Measurements from ENCODE around the gene PPP4R4.
A peak's percentile ranks its signal among the peaks of the same experiment; 100 is the strongest.
"Not testable (repeated sequence)": the region's sequence is repeated elsewhere in the genome, so short reads cannot be mapped to it uniquely, and the experiment has no call there.

Gene PPP4R4

GRCh38 chr14:94180655-94181271 lies 6.6 kb downstream of the PPP4R4 start:
- peak; percentile 66 for DNase-seq

GRCh38 chr14:94181835-94182234 lies 7.7 kb downstream of the PPP4R4 start:
- DNase-seq, result no peak

- no peak for DNase-seq
Observed at GRCh38 chr14:94192536-94192935, 18.4 kb downstream of the PPP4R4 start.

GRCh38 chr14:94193776-94194175 lies 19.7 kb downstream of the PPP4R4 start:
- no peak for DNase-seq

- DNase-seq, result no peak
Observed at GRCh38 chr14:94196057-94196456, 21.9 kb downstream of the PPP4R4 start.

GRCh38 chr14:94203473-94204210 lies 29.5 kb downstream of the PPP4R4 start:
- DNase-seq, result no peak

- DNase-seq, result no peak
Observed at GRCh38 chr14:94213021-94213420, 38.9 kb downstream of the PPP4R4 start.

- DNase-seq, result no peak
Observed at GRCh38 chr14:94213741-94214140, 39.6 kb downstream of the PPP4R4 start.

GRCh38 chr14:94217116-94217515 lies 43.0 kb downstream of the PPP4R4 start:
- DNase-seq, result no peak

GRCh38 chr14:94218198-94218886 lies 44.2 kb downstream of the PPP4R4 start:
- not testable (repeated sequence) for DNase-seq

GRCh38 chr14:94224040-94224439 lies 49.9 kb downstream of the PPP4R4 start:
- DNase-seq, result no peak

- DNase-seq, result no peak
Observed at GRCh38 chr14:94225460-94226378, 51.6 kb downstream of the PPP4R4 start.

- DNase-seq, result no peak
Observed at GRCh38 chr14:94227029-94227428, 52.9 kb downstream of the PPP4R4 start.

GRCh38 chr14:94237046-94237445 lies 62.9 kb downstream of the PPP4R4 start:
- no peak for DNase-seq

GRCh38 chr14:94237983-94238382 lies 63.9 kb downstream of the PPP4R4 start:
- DNase-seq, result no peak

- DNase-seq, result no peak
Observed at GRCh38 chr14:94239406-94239805, 65.3 kb downstream of the PPP4R4 start.

GRCh38 chr14:94244182-94244581 lies 70.1 kb downstream of the PPP4R4 start:
- no peak for DNase-seq

- DNase-seq, result not testable (repeated sequence)
Observed at GRCh38 chr14:94264195-94264594, 90.1 kb downstream of the PPP4R4 start.

- no peak for DNase-seq
Observed at GRCh38 chr14:94267352-94267751, 93.2 kb downstream of the PPP4R4 start.

GRCh38 chr14:94268582-94268981 lies 94.5 kb downstream of the PPP4R4 start:
- not testable (repeated sequence) for DNase-seq

- DNase-seq, result no peak
Observed at GRCh38 chr14:94269156-94269555, 95.0 kb downstream of the PPP4R4 start.

GRCh38 chr14:94276898-94277561 lies 102.9 kb downstream of the PPP4R4 start:
- DNase-seq, result not testable (repeated sequence)
